RWPE1 (cell line): ENCODE measurements around the gene RAB11FIP5.
"Not testable (repeated sequence)": the region's sequence is repeated elsewhere in the genome, so short reads cannot be mapped to it uniquely, and the experiment has no call there.

ENCODE experiments used
- CTCF ChIA-PET: fragments of 350-600 bp; sonication (Branson Sonifier 250); formaldehyde crosslinking; extraction: SDS; loops from one replicate; lab custom pipeline; 2021; lab: Yijun Ruan, JAX
- POLR2A ChIA-PET: fragments of 400-600 bp; formaldehyde crosslinking; extraction: SDS; loops from one replicate; lab custom pipeline; 2020; ENCODE audit warnings: antibody characterized with exemption; ENCODE audit not compliant: low non-redundant PET; lab: Yijun Ruan, JAX
- DNase-seq: peaks from one replicate; pipeline ENCODE4 v3.0.0; 2012; ENCODE audit warnings: low spot score
- H3K27ac ChIP-seq: fragments of 450-650 bp; 2 replicates; pipeline ENCODE4 v1.5.1; 2017
- CTCF ChIP-seq: fragments of 450-650 bp; conservative IDR thresholded peaks from 2 replicates; pipeline ENCODE4 v1.5.1; 2017; ENCODE audit warnings: low read depth, mild to moderate bottlenecking

Gene RAB11FIP5

DNA sequence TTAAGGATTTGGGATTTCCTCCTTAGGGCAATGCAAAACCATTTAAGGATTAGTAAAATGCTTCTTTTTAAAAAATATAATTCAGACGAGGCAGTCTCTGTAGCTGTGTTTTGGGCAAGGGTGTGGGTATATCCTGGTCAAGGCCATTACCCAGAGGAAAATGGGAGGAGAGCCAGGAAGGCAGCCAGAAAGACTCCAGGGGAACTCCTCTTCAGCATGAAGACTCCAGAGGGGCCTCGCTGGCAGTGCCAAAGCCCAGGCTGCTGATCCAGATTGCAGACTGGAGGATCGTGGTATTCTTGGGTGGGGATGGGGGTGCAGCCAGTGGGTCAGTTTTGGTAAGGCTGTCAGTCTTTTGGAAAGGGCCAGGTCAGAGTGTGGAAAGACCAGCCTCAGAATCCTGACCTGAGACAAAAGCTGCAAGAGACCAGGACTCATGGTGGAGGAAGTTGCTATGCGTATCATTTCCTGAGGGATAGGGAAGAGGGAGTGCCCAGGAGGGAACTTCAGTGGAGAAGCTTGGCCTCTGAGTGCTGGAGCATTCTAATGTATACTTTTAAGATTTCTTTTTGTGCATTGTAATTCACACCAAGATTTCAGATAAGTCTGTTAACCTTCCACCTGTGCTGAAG lies 20.9 kb upstream of the RAB11FIP5 start:
- ChIA-PET POLR2A (no interaction called here), CTCF (interaction anchor here (0.7 to 1.1 kb wide), 2 partner anchors 17 to 30 kb away, joined by 3 to 5 read pairs; no protein-coding TSS in a partner anchor)
- DNase-seq, result no peak
- no peak overlapping the region for H3K27ac ChIP-seq
- TF ChIP-seq CTCF, result no peak

DNA sequence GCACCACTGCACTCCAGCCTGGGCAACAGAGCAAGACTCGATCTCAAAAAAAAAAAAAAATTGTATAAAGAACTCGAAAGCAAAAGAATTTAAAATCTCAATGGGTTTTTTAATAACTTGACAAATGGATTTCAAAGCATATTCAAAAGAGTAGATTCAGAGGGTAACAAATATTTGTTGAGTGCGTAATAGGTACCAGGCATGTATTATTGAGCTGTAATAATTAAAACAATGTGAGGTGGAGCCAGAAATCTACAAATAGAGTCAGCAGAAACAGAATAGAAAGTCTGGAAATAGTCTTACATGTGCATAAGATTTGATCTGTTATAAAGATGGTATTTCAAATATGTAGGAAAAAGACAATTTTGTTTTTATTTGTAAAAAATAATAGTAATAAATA lies 19.1 kb upstream of the RAB11FIP5 start:
- CTCF ChIA-PET, result no interaction called here
- POLR2A ChIA-PET, result no interaction called here
- no peak for TF ChIP-seq CTCF
- no peak for DNase-seq
- H3K27ac ChIP-seq, result no peak overlapping the region

DNA sequence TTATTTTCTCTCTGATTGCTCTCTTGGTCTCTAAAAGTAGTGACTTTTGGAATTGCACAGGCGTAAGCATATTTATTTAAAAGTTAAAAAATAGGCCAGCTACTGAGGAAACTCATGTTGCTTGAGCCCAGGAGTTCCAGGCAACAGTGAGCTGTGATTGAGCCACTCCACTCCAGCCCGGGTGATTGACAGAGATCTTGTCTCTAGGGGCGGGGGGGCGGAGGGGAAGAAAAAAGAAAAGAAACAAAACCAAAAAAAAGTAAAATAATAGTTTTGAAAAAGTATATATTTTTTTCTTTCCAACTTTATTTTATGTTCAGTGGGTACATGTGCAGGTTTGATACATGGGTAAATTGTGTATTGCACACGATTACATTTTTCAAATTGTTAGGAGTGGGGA lies 18.0 kb upstream of the RAB11FIP5 start:
- TF ChIP-seq CTCF, result no peak
- DNase-seq, result no peak
- POLR2A ChIA-PET, result no interaction called here
- CTCF ChIA-PET, result interaction anchor here (0.6 kb wide), 1 partner anchor 33 kb away, joined by 3 read pairs; no protein-coding TSS in a partner anchor
- H3K27ac ChIP-seq, result no peak overlapping the region

GRCh38 chr2:73128841-73129535 lies 16.2 kb upstream of the RAB11FIP5 start:
- ChIA-PET POLR2A (no interaction called here), CTCF (no interaction called here)
- TF ChIP-seq CTCF, result no peak
- H3K27ac ChIP-seq, result no peak overlapping the region
- DNase-seq, result no peak

GRCh38 chr2:73122536-73122935 lies 9.8 kb upstream of the RAB11FIP5 start:
- ChIA-PET POLR2A (no interaction called here), CTCF (no interaction called here)
- no peak overlapping the region for H3K27ac ChIP-seq
- DNase-seq, result no peak
- TF ChIP-seq CTCF, result no peak

GRCh38 chr2:73119611-73120239 lies 7.0 kb upstream of the RAB11FIP5 start:
- CTCF ChIA-PET, POLR2A ChIA-PET, DNase-seq, H3K27ac ChIP-seq: not testable (repeated sequence)
